Stomach (tissue), 4 donors: ENCODE results near the gene BZW1.

Experiments used
- CTCF ChIP-seq, 7 experiments: fragments of 450-650 bp in 4 of 7; fragments of 200-600 bp in 3 of 7; sonication (generic) in 3 of 7; IDR thresholded peaks; one replicate each; pipeline ENCODE4 v1.5.1; 2016 to 2019; ENCODE audit warnings: antibody characterized with exemption in 7 of 7, control low read depth in 2 of 7, mild to moderate bottlenecking in 1 of 7
- EP300 ChIP-seq: sonication (generic); formaldehyde crosslinking; IDR thresholded peaks from one replicate; pipeline ENCODE4 v1.6.1; 2017; ENCODE audit warnings: antibody characterized with exemption
- POLR2A ChIP-seq, 4 donors: fragments of 450-650 bp; IDR thresholded peaks; one replicate each; pipeline ENCODE4 v1.6.1; 2016; ENCODE audit warnings: antibody characterized with exemption in 4 of 4, control low read depth in 2 of 4, mild to moderate bottlenecking in 1 of 4, moderate library complexity in 1 of 4

GRCh38 chr2:200787351-200788120 is 24.2 kb upstream of the BZW1 start:
- TF ChIP-seq POLR2A (IDR thresholded peaks at IDR 0.05) (no peak), CTCF (IDR thresholded peaks at IDR 0.05) (no peak), EP300 (no peak)
